Measurements from ENCODE around the gene GKN2.

GKN2 gene

DNA sequence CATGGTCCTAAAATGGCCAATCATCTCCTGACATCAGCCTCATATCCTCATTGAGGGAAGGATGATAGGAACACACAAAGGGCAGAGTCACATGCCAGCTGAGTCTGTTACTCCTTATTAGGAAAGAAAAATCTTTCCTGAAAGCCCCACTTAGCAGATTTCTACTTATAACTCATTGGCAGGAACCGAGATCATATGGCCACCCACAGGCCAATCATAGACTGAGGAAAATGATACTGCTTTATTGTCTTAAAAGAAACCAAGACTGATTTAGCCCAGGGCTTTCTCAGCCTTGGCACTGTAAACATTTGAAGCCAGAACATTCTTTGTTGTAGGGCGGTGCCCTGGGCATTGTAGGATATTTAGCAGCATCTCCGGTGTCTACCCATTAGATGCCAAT, 18.7 kb downstream of the GKN2 start:
- TF ChIP-seq, protein P1, sequence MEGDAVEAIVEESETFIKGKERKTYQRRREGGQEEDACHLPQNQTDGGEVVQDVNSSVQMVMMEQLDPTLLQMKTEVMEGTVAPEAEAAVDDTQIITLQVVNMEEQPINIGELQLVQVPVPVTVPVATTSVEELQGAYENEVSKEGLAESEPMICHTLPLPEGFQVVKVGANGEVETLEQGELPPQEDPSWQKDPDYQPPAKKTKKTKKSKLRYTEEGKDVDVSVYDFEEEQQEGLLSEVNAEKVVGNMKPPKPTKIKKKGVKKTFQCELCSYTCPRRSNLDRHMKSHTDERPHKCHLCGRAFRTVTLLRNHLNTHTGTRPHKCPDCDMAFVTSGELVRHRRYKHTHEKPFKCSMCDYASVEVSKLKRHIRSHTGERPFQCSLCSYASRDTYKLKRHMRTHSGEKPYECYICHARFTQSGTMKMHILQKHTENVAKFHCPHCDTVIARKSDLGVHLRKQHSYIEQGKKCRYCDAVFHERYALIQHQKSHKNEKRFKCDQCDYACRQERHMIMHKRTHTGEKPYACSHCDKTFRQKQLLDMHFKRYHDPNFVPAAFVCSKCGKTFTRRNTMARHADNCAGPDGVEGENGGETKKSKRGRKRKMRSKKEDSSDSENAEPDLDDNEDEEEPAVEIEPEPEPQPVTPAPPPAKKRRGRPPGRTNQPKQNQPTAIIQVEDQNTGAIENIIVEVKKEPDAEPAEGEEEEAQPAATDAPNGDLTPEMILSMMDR (conservative IDR thresholded peaks at IDR 0.05) = no peak
- H3K27ac ChIP-seq = no peak overlapping the region

DNA sequence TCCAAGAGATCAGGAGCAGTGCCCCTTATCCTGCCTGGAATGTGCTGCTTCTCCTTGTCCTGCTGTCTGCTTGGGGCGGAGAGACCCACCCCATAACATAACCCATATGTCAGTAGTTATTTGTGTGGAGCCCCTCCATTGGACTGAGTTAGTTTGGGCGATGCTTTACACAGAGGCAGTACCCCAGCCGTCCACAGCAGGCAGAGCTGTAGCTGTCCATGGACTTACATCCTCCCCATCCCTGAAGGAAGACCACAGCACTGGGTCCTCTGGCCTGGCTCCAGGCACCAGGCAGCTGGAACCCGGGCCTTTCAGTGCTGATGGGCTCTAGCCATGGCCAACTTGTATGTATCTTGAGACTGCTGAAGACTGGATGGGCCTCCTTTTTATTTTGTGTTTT, 20.3 kb downstream of the GKN2 start:
- TF ChIP-seq, protein P1 (conservative IDR thresholded peaks at IDR 0.05) = no peak
- H3K27ac ChIP-seq = no peak overlapping the region

DNA sequence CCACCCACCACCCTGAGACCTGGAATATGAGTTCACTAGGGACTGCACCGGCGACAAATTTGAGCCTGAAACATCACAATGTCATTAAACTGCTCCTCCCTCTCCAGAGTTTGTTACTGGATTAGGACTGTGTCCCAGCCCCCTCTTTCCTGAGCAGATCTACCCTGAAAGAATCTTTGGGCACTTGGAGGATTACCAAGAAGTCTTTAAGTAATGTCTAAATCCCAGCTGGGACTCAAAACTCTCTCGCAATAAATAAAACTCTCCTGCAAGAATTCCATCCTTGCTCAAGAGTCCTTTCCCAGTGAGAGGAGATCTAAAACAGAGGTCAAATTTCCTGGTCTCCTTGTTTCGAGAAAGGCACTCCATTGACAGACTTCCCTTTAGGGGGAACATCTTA, 20.9 kb downstream of the GKN2 start:
- no peak overlapping the region for H3K27ac ChIP-seq
- TF ChIP-seq, protein P1 (conservative IDR thresholded peaks at IDR 0.05) = no peak

- TF ChIP-seq, protein P1 (conservative IDR thresholded peaks at IDR 0.05) = no peak
- no peak overlapping the region for H3K27ac ChIP-seq
Measured at GRCh38 chr2:68931149-68931711, 21.5 kb downstream of the GKN2 start.

DNA sequence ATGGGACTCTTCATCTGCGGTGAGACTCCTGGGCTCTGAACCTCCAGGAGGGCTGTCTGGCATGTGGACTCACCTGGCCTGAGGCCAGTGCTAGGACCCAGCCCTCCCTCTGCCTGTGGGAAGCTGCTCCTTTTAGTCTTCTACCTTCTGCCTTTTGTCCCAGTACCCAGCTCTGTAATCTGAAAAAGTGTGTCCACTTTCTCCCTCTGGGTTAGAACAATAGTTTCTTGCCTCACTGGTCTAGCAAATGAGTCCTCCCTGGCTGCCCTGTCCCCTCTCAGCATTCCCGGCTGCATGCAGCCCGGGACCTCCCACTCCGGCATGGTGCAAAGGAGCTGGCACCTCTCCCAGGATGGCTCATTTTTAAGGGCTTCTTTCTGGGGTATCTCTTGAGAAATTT, 25.9 kb downstream of the GKN2 start:
- H3K27ac ChIP-seq = no peak overlapping the region

GRCh38 chr2:68925295-68925896, 27.3 kb downstream of the GKN2 start:
- H3K27ac ChIP-seq = no peak overlapping the region
- TF ChIP-seq, protein P1 (conservative IDR thresholded peaks at IDR 0.05) = peak; percentile 99

More for the DNA sequence above, 25.9 kb downstream of the GKN2 start:
- TF ChIP-seq, protein P1 (conservative IDR thresholded peaks at IDR 0.05) = no peak

GRCh38 chr2:68921646-68922045, 31.0 kb downstream of the GKN2 start:
- TF ChIP-seq, protein P1 (conservative IDR thresholded peaks at IDR 0.05) = no peak
- H3K27ac ChIP-seq = no peak overlapping the region
